Measurements from ENCODE around the gene ACSBG1. TPM values are rescaled to one million over a fixed set of nuclear protein-coding genes. Genes with fewer than 3 reads are reported as not detected.

Gene ACSBG1
- total and polyA plus RNA-seq, 2 of the 8 experiments (the other 6 are each of a cell fraction or from before 2014, with no cell fraction given) = 5.4 to 7.1 TPM

DNA sequence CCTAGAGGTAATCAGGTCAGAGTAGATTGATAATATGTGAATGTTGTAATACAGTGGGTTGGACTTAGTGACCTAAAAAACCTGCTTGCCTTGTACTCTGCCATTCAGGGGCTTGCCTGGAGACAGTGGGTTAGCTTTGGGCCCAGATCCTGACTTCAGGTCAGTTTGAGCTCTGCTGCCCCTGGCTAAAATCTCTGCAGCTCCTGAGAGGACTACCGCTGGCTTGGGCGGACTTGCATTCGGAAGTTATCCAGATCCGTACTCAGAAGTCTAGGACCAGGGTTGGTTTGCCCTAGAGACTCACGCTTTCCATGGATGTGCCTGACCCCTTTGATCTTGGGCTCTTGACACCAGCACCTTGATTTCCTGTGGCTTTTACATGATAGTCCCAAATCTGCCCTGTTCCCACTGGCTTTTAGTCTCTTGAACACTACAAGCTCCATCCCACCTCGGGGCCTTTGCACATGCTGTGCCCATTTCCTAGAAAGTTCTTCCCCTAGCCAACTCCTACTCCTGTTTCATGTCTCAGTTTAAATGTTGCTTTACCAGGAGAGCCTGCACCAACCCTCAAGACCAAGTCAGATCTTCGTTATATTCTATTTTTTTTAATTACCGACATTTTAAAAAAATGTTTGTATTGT is 5.9 kb downstream of the ACSBG1 start:
- Histone ChIP-seq H2BK12ac (ENCODE audit: low read depth, low read length) (no peak overlapping the region), H3K56ac (replicated peaks; ENCODE audit: insufficient read length, low read depth, low read length) (no peak overlapping the region), H2BK5ac (ENCODE audit: low read depth, low read length) (no peak overlapping the region), H3K79me2 (ENCODE audit: control insufficient read depth in 1 of 2, insufficient read depth in 2 of 2, low read length in 2 of 2) (no peaks in the 10 kb centered on the region), H3K14ac (ENCODE audit: insufficient read length) (no peak overlapping the region), H3K18ac (ENCODE audit: extremely low read depth, low read length) (no peak overlapping the region), H3K4me3 (ENCODE audit: extremely low read depth in 1 of 4, insufficient read depth in 2 of 4, low read depth in 3 of 4, low read length in 4 of 4) (no peak overlapping the region), H4K5ac (ENCODE audit: insufficient read length, low read depth, low read length) (no peak overlapping the region), H3K79me1 (ENCODE audit: low read depth, low read length) (no peaks in the 10 kb centered on the region), H3K27me3 (replicated peaks in 1 of 4; ENCODE audit: control insufficient read depth in 3 of 4, extremely low read depth in 1 of 4, insufficient read depth in 3 of 4, low read length in 3 of 4) (no peaks in the 10 kb centered on the region), H2AFZ (ENCODE audit: low read length) (no peak overlapping the region), H3K23ac (ENCODE audit: insufficient read length) (no peak overlapping the region), H3K36me3 (ENCODE audit: control insufficient read depth in 2 of 4, insufficient read depth in 4 of 4, low read length in 3 of 4) (no peaks in the 10 kb centered on the region; a peak in 1 of 8 replicates), H4K20me1 (replicated peaks in 1 of 2; ENCODE audit: control insufficient read depth in 1 of 2, insufficient read depth in 2 of 2, low read length in 2 of 2) (no peaks in the 10 kb centered on the region), H4K8ac (ENCODE audit: extremely low read depth, insufficient read depth, low read length) (no peak overlapping the region), H3K9ac (replicated peaks in 1 of 4; ENCODE audit: extremely low read depth in 1 of 4, low read depth in 3 of 4, low read length in 3 of 4) (no peak overlapping the region), H3K23me2 (ENCODE audit: low read depth, low read length) (no peaks in the 10 kb centered on the region), H3K4me1 (replicated peaks in 1 of 4; ENCODE audit: control insufficient read depth in 3 of 4, insufficient read depth in 4 of 4, low read length in 3 of 4) (peaks cover 0 to under 1% (median under 1%) of the 10 kb centered on the region in 4 experiments; a peak in 2 of 7 replicates), H2BK20ac (ENCODE audit: low read length) (no peak overlapping the region), H3K4ac (replicated peaks; ENCODE audit: insufficient read length, low read depth, low read length) (no peak overlapping the region), H3K9me3 (ENCODE audit: insufficient read depth in 2 of 2, low read depth in 1 of 2, low read length in 1 of 2) (no peaks in the 10 kb centered on the region), H3K4me2 (ENCODE audit: insufficient read depth in 1 of 2, low read depth in 2 of 2, low read length in 2 of 2) (no peak overlapping the region), H3K27ac (ENCODE audit: low read depth, low read length) (no peak overlapping the region), H2AK5ac (ENCODE audit: low read depth, low read length) (no peak overlapping the region), H4K91ac (replicated peaks; ENCODE audit: insufficient read length, low read length) (no peak overlapping the region), H2BK15ac (ENCODE audit: low read length) (0 out of 2 replicates have a peak overlapping the region, but pooled peaks have one; percentile 32), H2BK120ac (replicated peaks; ENCODE audit: low read depth, low read length) (no peak overlapping the region)
- CTCF ChIA-PET (ENCODE audit: partially characterized antibody) = interaction anchor here (0.9 to 11.4 kb wide), 6 partner anchors 12 to 50 kb away, joined by 4 to 48 read pairs (median 6); no protein-coding TSS in a partner anchor
- no peak for FAIRE-seq
- TF ChIP-seq, protein P1, sequence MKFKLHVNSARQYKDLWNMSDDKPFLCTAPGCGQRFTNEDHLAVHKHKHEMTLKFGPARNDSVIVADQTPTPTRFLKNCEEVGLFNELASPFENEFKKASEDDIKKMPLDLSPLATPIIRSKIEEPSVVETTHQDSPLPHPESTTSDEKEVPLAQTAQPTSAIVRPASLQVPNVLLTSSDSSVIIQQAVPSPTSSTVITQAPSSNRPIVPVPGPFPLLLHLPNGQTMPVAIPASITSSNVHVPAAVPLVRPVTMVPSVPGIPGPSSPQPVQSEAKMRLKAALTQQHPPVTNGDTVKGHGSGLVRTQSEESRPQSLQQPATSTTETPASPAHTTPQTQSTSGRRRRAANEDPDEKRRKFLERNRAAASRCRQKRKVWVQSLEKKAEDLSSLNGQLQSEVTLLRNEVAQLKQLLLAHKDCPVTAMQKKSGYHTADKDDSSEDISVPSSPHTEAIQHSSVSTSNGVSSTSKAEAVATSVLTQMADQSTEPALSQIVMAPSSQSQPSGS (IDR thresholded peaks at IDR 0.05; ENCODE audit: low read length) = no peak
- TF ChIP-seq SAP30 (IDR thresholded peaks at IDR 0.05; ENCODE audit: insufficient read depth, insufficient replicate concordance, low read length) (no peak), KDM1A (IDR thresholded peaks at IDR 0.05; ENCODE audit: borderline replicate concordance, low read length) (peak; percentile 87; the same call in 1 of the 2 replicates), SIN3A (conservative IDR thresholded peaks at IDR 0.05 in 1 of 2, IDR thresholded peaks at IDR 0.05 in 1 of 2; ENCODE audit: low read depth in 1 of 2, low read length in 2 of 2) (no peak)
- no peak for DNase-seq (ENCODE audit: low read depth in 1 of 2, low spot score in 2 of 2)
- POLR2A ChIA-PET (ENCODE audit: partially characterized antibody) = no interaction called here
- 87% methylated on average over 8 of the region's 8 CpGs; no CpG with 5 or more reads in 1 of the 2 experiments for WGBS, 2 experiments (ENCODE audit: extremely low coverage in 1 of 2, insufficient coverage in 1 of 2, insufficient read length in 1 of 2, insufficient replicate concordance in 2 of 2, low coverage in 1 of 2, low lambda C conversion rate in 2 of 2, missing lambda C conversion rate in 1 of 2)

Data from H1 (cell line).